WTC11 (cell line): ENCODE results near the gene CTNND1. TPM values are rescaled to one million over a fixed set of nuclear protein-coding genes. Genes with fewer than 3 reads are reported as not detected.

ENCODE experiments used
- ATAC-seq: fragments of 200-7000 bp; cut with Tn5 transposase; 2 replicates; pipeline ENCODE4 v1.10.0; 2021; ENCODE audit warnings: mild to moderate bottlenecking, moderate library complexity
- CTCF ChIA-PET: fragments of 300-600 bp; sonication (Branson Sonifier 250); formaldehyde crosslinking; loops from one replicate; lab custom pipeline; 2021; ENCODE audit warnings: antibody characterized with exemption; lab: Charles Lee
- POLR2A ChIA-PET: fragments of 350-600 bp; sonication (Branson Sonifier 250); formaldehyde crosslinking; loops from one replicate; lab custom pipeline; 2021; ENCODE audit warnings: antibody characterized with exemption; lab: Charles Lee
- DNase-seq: peaks from one replicate; pipeline ENCODE4 v3.0.0; 2021; ENCODE audit warnings: low spot score
- H3K27ac Mint-ChIP-seq: 2 replicates; pipeline ENCODE4 v1.8.0; 2021; ENCODE audit warnings: mixed read lengths
- H3K27me3 Mint-ChIP-seq: 2 replicates; pipeline ENCODE4 v1.8.0; 2021; ENCODE audit warnings: low read depth, mild to moderate bottlenecking, moderate library complexity, mixed read lengths
- H3K36me3 Mint-ChIP-seq: 2 replicates; pipeline ENCODE4 v1.8.0; 2021; ENCODE audit warnings: mixed read lengths
- H3K4me1 Mint-ChIP-seq: 2 replicates; pipeline ENCODE4 v1.8.0; 2022; ENCODE audit warnings: mixed read lengths
- H3K4me3 Mint-ChIP-seq: 2 replicates; pipeline ENCODE4 v1.8.0; 2021; ENCODE audit warnings: mild to moderate bottlenecking, moderate library complexity, mixed read lengths
- H3K9me3 Mint-ChIP-seq: 2 replicates; pipeline ENCODE4 v1.8.0; 2021; ENCODE audit warnings: mixed read lengths
- AFF4 ChIP-seq: sonication (generic); formaldehyde crosslinking; IDR thresholded peaks from 2 replicates; pipeline ENCODE4 v1.8.1; 2023; ENCODE audit warnings: mild to moderate bottlenecking, missing genetic modification reagents, borderline replicate concordance
- CBFB ChIP-seq: sonication (generic); formaldehyde crosslinking; IDR thresholded peaks from 2 replicates; pipeline ENCODE4 v1.8.1; 2022; ENCODE audit warnings: mild to moderate bottlenecking, low read depth, missing genetic modification reagents
- EMX1 ChIP-seq: fragments of 250-450 bp; sonication (Bioruptor Pico); IDR thresholded peaks from 2 replicates; pipeline ENCODE4 v1.8.0; 2021; ENCODE audit warnings: mild to moderate bottlenecking
- ESRRA ChIP-seq: sonication (generic); formaldehyde crosslinking; IDR thresholded peaks from 2 replicates; pipeline ENCODE4 v1.8.1; 2022; ENCODE audit warnings: mild to moderate bottlenecking, missing genetic modification reagents, borderline replicate concordance
- FOXJ3 ChIP-seq: sonication (generic); formaldehyde crosslinking; IDR thresholded peaks from 2 replicates; pipeline ENCODE4 v1.9.0; 2021; ENCODE audit warnings: missing genetic modification reagents, mild to moderate bottlenecking, borderline replicate concordance
- FOXP4 ChIP-seq: sonication (generic); formaldehyde crosslinking; IDR thresholded peaks from 2 replicates; pipeline ENCODE4 v1.8.0; 2022; ENCODE audit warnings: mild to moderate bottlenecking, missing genetic modification reagents
- IRF2 ChIP-seq: sonication (generic); formaldehyde crosslinking; IDR thresholded peaks from 2 replicates; pipeline ENCODE4 v1.8.0; 2022; ENCODE audit warnings: low read depth, missing genetic modification reagents, borderline replicate concordance
- MXD4 ChIP-seq: fragments of 250-450 bp; sonication (Bioruptor Pico); IDR thresholded peaks from 2 replicates; pipeline ENCODE4 v1.8.0; 2021; ENCODE audit warnings: mild to moderate bottlenecking, moderate library complexity, borderline replicate concordance
- NFE2L1 ChIP-seq: sonication (generic); formaldehyde crosslinking; IDR thresholded peaks from 2 replicates; pipeline ENCODE4 v1.8.1; 2023; ENCODE audit warnings: missing genetic modification reagents
- PRRX2 ChIP-seq: fragments of 250-450 bp; sonication (Bioruptor Pico); IDR thresholded peaks from 2 replicates; pipeline ENCODE4 v1.8.0; 2021; ENCODE audit warnings: mild to moderate bottlenecking
- RORB ChIP-seq: fragments of 250-450 bp; sonication (Bioruptor Pico); IDR thresholded peaks from 2 replicates; pipeline ENCODE4 v1.9.0; 2021; ENCODE audit warnings: mild to moderate bottlenecking
- TEAD1 ChIP-seq: sonication (generic); formaldehyde crosslinking; IDR thresholded peaks from 2 replicates; pipeline ENCODE4 v1.8.0; 2022; ENCODE audit warnings: mild to moderate bottlenecking, missing genetic modification reagents
- ZBTB21 ChIP-seq: sonication (generic); formaldehyde crosslinking; IDR thresholded peaks from 2 replicates; pipeline ENCODE4 v1.8.1; 2023; ENCODE audit warnings: mild to moderate bottlenecking, missing genetic modification reagents, borderline replicate concordance
- ZNF317 ChIP-seq: sonication (generic); formaldehyde crosslinking; IDR thresholded peaks from 2 replicates; pipeline ENCODE4 v1.8.1; 2023; ENCODE audit warnings: low read depth, mild to moderate bottlenecking, moderate library complexity, missing genetic modification reagents, borderline replicate concordance
- ZNF532 ChIP-seq: fragments of 250-450 bp; sonication (Bioruptor Pico); IDR thresholded peaks from 2 replicates; pipeline ENCODE4 v1.9.0; 2021; ENCODE audit warnings: mild to moderate bottlenecking, borderline replicate concordance
- ZNF671 ChIP-seq: fragments of 250-450 bp; sonication (Bioruptor Pico); IDR thresholded peaks from 2 replicates; pipeline ENCODE4 v1.8.0; 2021; ENCODE audit warnings: mild to moderate bottlenecking
- total RNA-seq: library from RNA; stranded (reverse); gene quantifications from 3 replicates; pipeline ENCODE4 v1.2.3, GENCODE V29; 2021
- TF ChIP-seq, protein P1 (sequence below): fragments of 250-450 bp; sonication (Bioruptor Pico); IDR thresholded peaks from 2 replicates; pipeline ENCODE4 v1.9.0; 2021; ENCODE audit warnings: mild to moderate bottlenecking
- TF ChIP-seq, protein P2 (sequence below): sonication (generic); formaldehyde crosslinking; conservative IDR thresholded peaks from 2 replicates; pipeline ENCODE4 v1.8.1; 2022; ENCODE audit warnings: mild to moderate bottlenecking, missing genetic modification reagents
- TF ChIP-seq, protein P3 (sequence below): fragments of 250-450 bp; sonication (Bioruptor Pico); IDR thresholded peaks from 2 replicates; pipeline ENCODE4 v1.9.0; 2021; ENCODE audit warnings: mild to moderate bottlenecking
- TF ChIP-seq, protein P4 (sequence below): fragments of 250-450 bp; sonication (Bioruptor Pico); IDR thresholded peaks from 2 replicates; pipeline ENCODE4 v1.9.0; 2021; ENCODE audit warnings: moderate library complexity, mild to moderate bottlenecking, inconsistent platforms, borderline replicate concordance

The CTNND1 gene
- total RNA-seq, 1 experiment from 2014 or later: 165 TPM

DNA sequence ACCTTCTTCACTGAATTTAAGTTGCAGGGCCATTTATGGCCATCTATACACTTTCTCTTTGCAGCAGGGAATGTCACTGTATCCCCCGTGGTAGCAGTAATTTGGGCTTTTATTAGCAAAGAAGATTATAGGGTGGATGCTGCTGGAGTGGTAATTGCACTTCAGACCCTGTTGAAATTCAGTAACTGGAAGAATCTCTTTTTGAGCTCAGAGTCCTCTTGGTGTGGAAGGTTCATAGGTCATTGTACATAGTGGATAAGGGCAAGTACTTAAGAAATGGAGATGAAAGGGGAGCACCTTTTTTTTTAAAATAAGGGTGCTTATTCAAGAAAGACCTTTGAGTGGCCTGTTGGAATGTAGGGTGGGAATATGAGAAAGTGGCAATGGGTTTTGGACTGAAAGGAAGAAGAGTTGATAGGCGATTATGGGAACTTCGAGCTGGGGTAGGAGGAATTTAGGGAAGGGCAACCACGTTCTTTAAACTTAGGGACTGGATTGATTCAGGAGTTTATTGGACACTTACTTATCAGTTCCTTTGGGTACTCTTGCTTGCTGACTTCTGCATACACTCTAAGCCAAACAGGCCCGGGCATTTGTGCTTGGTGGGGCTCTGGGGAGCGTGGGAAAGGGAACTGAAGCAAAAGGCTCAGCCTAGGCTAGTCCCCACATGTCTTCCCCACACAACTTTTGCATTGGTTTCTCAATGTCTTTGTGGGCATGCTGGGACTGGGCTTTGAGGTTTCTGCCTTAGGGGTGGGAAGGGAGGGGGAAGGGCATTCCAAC is 26.5 kb downstream of the CTNND1 start (continued):
- TF ChIP-seq ZNF532 (CRISPR knock-in tag): no peak
- TF ChIP-seq, protein P1, sequence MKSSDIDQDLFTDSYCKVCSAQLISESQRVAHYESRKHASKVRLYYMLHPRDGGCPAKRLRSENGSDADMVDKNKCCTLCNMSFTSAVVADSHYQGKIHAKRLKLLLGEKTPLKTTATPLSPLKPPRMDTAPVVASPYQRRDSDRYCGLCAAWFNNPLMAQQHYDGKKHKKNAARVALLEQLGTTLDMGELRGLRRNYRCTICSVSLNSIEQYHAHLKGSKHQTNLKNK (CRISPR knock-in tag): no peak
- TF ChIP-seq TEAD1 (CRISPR knock-in tag): no peak
- TF ChIP-seq RORB (CRISPR knock-in tag): no peak
- no peak for TF ChIP-seq ZNF317 (CRISPR knock-in tag)
- no peak for TF ChIP-seq ZNF671
- no peak for TF ChIP-seq PRRX2
- no peak for TF ChIP-seq CBFB (CRISPR knock-in tag)
- TF ChIP-seq MXD4 (CRISPR knock-in tag): no peak
- TF ChIP-seq, protein P2, sequence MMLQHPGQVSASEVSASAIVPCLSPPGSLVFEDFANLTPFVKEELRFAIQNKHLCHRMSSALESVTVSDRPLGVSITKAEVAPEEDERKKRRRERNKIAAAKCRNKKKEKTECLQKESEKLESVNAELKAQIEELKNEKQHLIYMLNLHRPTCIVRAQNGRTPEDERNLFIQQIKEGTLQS (CRISPR knock-in tag): no peak
- no peak for TF ChIP-seq NFE2L1 (CRISPR knock-in tag)

- H3K9me3 Mint-ChIP-seq: no peaks in the 10 kb centered on the region
- ATAC-seq (no peak), DNase-seq (no peak)
- H3K27me3 Mint-ChIP-seq: no peaks in the 10 kb centered on the region
- CTCF ChIA-PET: interaction anchor here (1.7 to 3.9 kb wide), 3 partner anchors 10 to 37 kb away, joined by 5 to 17 read pairs (median 14); partner anchors contain the start of gene BTBD18
- H3K4me1 Mint-ChIP-seq: peaks cover 60% of the 10 kb centered on the region
- H3K27ac Mint-ChIP-seq: peak overlapping the region; percentile 55; the same call in 1 of the 2 replicates
- POLR2A ChIA-PET: interaction anchor here (1.0 to 1.2 kb wide), 2 partner anchors 10 to 47 kb away, joined by 3 read pairs; partner anchors contain the start of gene SELENOH
- no peak overlapping the region for H3K4me3 Mint-ChIP-seq
- H3K36me3 Mint-ChIP-seq: peaks cover 14% of the 10 kb centered on the region
- TF ChIP-seq ESRRA: no peak
- no peak for TF ChIP-seq AFF4 (CRISPR knock-in tag)
- TF ChIP-seq, protein P3, sequence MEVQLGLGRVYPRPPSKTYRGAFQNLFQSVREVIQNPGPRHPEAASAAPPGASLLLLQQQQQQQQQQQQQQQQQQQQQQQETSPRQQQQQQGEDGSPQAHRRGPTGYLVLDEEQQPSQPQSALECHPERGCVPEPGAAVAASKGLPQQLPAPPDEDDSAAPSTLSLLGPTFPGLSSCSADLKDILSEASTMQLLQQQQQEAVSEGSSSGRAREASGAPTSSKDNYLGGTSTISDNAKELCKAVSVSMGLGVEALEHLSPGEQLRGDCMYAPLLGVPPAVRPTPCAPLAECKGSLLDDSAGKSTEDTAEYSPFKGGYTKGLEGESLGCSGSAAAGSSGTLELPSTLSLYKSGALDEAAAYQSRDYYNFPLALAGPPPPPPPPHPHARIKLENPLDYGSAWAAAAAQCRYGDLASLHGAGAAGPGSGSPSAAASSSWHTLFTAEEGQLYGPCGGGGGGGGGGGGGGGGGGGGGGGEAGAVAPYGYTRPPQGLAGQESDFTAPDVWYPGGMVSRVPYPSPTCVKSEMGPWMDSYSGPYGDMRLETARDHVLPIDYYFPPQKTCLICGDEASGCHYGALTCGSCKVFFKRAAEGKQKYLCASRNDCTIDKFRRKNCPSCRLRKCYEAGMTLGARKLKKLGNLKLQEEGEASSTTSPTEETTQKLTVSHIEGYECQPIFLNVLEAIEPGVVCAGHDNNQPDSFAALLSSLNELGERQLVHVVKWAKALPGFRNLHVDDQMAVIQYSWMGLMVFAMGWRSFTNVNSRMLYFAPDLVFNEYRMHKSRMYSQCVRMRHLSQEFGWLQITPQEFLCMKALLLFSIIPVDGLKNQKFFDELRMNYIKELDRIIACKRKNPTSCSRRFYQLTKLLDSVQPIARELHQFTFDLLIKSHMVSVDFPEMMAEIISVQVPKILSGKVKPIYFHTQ (CRISPR knock-in tag): no peak
- TF ChIP-seq IRF2 (CRISPR knock-in tag): no peak
- TF ChIP-seq ZBTB21 (CRISPR knock-in tag): no peak
- TF ChIP-seq, protein P4, sequence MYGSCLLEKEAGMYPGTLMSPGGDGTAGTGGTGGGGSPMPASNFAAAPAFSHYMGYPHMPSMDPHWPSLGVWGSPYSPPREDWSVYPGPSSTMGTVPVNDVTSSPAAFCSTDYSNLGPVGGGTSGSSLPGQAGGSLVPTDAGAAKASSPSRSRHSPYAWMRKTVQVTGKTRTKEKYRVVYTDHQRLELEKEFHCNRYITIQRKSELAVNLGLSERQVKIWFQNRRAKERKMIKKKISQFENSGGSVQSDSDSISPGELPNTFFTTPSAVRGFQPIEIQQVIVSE (CRISPR knock-in tag): no peak
- no peak for TF ChIP-seq EMX1 (CRISPR knock-in tag)
- no peak for TF ChIP-seq FOXP4 (CRISPR knock-in tag)
- no peak for TF ChIP-seq FOXJ3 (CRISPR knock-in tag)
These were observed 27.1 kb downstream of the CTNND1 start for GRCh38 chr11:57788703-57789088.
